ENCODE measurements around the gene TWF1. TPM values are rescaled to one million over a fixed set of nuclear protein-coding genes. Genes with fewer than 3 reads are reported as not detected.

TWF1 gene
- total and polyA plus RNA-seq, 4 donors = 33.1 to 80.1 (median 48.7) TPM

DNA sequence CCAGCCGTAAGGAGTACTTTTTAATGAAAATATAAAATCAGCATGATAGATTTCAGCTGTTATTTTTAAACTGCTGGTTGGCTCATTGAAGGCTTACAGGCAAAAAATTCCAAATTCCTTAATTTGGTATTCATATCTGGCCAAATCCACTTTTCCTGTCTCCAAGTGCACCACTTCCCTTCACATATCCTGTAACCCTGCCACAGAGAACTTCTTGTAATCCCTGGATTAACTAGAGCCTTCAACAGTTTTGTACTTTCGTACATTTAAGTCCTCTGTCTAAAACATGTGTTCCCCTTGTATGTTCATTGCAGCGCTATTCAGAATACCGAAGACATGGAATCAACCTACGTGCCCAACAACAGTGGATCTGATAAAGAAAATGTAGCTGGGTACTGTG is 57.1 kb downstream of the TWF1 start:
- WGBS, 2 donors = 86 to 98% methylated on average over 5 of the region's 5 CpGs
- ATAC-seq (ENCODE audit: insufficient read depth, low FRiP score) (no peak), DNase-seq (no peak)
- Histone ChIP-seq H3K27me3 (ENCODE audit: control insufficient read depth in 3 of 3, insufficient read depth in 3 of 3, low read length in 2 of 3) (no peaks in the 10 kb centered on the region), H3K36me3 (ENCODE audit: control insufficient read depth in 4 of 4, insufficient read depth in 4 of 4, low read length in 4 of 4) (peaks cover 3 to 8% (median 5%) of the 10 kb centered on the region in 4 donors), H3K9ac (ENCODE audit: insufficient read depth in 1 of 2, low read length in 2 of 2) (no peak overlapping the region), H3K4me3 (no peak overlapping the region), H3K9me3 (ENCODE audit: control insufficient read depth in 4 of 4, insufficient read depth in 3 of 4, low read length in 3 of 4) (no peaks in the 10 kb centered on the region), H3K4me1 (ENCODE audit: control insufficient read depth in 5 of 5, insufficient read depth in 5 of 5, low read length in 5 of 5) (peaks cover 0 to 4% (median 0%) of the 10 kb centered on the region in 5 donors), H3K27ac (ENCODE audit: low read depth in 1 of 2, low read length in 1 of 2) (no peak overlapping the region)
- TF ChIP-seq CTCF (IDR thresholded peaks at IDR 0.05; ENCODE audit: control extremely low read depth, extremely low read depth) = no peak

DNA sequence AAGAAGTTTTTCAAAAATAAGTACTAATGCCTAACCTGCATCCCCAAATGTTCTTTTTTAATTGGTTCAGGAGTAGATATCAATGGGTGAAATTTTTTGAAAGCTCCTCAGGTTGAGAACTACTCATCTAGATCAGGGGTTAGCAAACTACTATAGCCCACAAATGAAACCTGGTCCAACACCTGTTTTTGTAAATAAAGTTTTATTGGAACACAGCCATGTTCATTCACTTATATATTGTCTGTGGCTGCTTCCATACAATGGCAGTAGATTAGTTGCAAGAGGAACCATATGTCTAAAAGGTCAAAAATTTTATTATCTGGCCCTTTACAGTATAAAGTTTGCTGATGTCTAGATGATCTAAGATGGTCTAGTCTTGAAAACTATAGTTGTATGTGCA is 61.3 kb downstream of the TWF1 start:
- no peak for TF ChIP-seq CTCF (IDR thresholded peaks at IDR 0.05; ENCODE audit: control extremely low read depth, extremely low read depth)
- H3K9me3 ChIP-seq (ENCODE audit: control insufficient read depth in 4 of 4, insufficient read depth in 3 of 4, low read length in 3 of 4) = no peaks in the 10 kb centered on the region
- H3K27me3 ChIP-seq (ENCODE audit: control insufficient read depth in 3 of 3, insufficient read depth in 3 of 3, low read length in 2 of 3) = no peaks in the 10 kb centered on the region
- ATAC-seq (ENCODE audit: insufficient read depth, low FRiP score) (no peak), DNase-seq (no peak)
- H3K27ac ChIP-seq (ENCODE audit: low read depth in 1 of 2, low read length in 1 of 2) = no peak overlapping the region
- H3K4me3 ChIP-seq = no peak overlapping the region
- H3K4me1 ChIP-seq (ENCODE audit: control insufficient read depth in 5 of 5, insufficient read depth in 5 of 5, low read length in 5 of 5) = no peaks in the 10 kb centered on the region
- H3K9ac ChIP-seq (ENCODE audit: insufficient read depth in 1 of 2, low read length in 2 of 2) = no peak overlapping the region
- peaks cover 6 to 10% (median 8%) of the 10 kb centered on the region in 4 donors for H3K36me3 ChIP-seq (ENCODE audit: control insufficient read depth in 4 of 4, insufficient read depth in 4 of 4, low read length in 4 of 4)

Other genes starting within 250 kb of the TWF1 start
- 10 to 100 TPM; 10.4 to 27.0 TPM for gene PUS7L, start 47.5 kb downstream of the TWF1 start, total RNA-seq
- gene PUS7L, start 47.5 kb downstream of the TWF1 start, polyA plus RNA-seq = 1 to 10 TPM; 1.5 to 2.5 TPM
- gene IRAK4, start 47.4 kb downstream of the TWF1 start, total RNA-seq = 10 to 100 TPM; 18.5 to 28.0 TPM
- gene IRAK4, start 47.4 kb downstream of the TWF1 start, polyA plus RNA-seq = 10 to 100 TPM in 1 of 2 donors, 1 to 10 TPM in 1; 9.4 to 17.1 TPM
- 1 to 10 TPM; 3.3 to 6.1 TPM for gene TMEM117, start 29.8 kb upstream of the TWF1 start, total RNA-seq
- gene TMEM117, start 29.8 kb upstream of the TWF1 start, polyA plus RNA-seq = 1 to 10 TPM; 1.2 to 1.3 TPM